Hepatocyte (in vitro differentiated cells): ENCODE results near the gene SLC7A14.

ENCODE experiments used
- CTCF ChIP-seq: fragments of 200-600 bp; sonication (generic); IDR thresholded peaks from 2 replicates; pipeline ENCODE4 v1.5.1; 2016; ENCODE audit warnings: antibody characterized with exemption, mild to moderate bottlenecking; ENCODE audit not compliant: poor library complexity
- EZH2 ChIP-seq: fragments of 200-600 bp; sonication (generic); IDR thresholded peaks from 2 replicates; pipeline ENCODE4 v1.6.1; 2016; ENCODE audit warnings: antibody characterized with exemption, mild to moderate bottlenecking, borderline replicate concordance
- EZH2phosphoT487 ChIP-seq: fragments of 200-600 bp; sonication (generic); IDR thresholded peaks from one replicate; pipeline ENCODE4 v1.6.1; 2018; ENCODE audit warnings: antibody characterized with exemption, mild to moderate bottlenecking, low read depth, moderate library complexity; ENCODE audit not compliant: unreplicated experiment, severe bottlenecking

GRCh38 chr3:170598091-170598502, 12.2 kb upstream of the SLC7A14 start:
- TF ChIP-seq CTCF: no peak
- TF ChIP-seq EZH2: no peak
- TF ChIP-seq EZH2phosphoT487: no peak
